T1000 (cell line): Measurements from ENCODE around the gene FMN2.
"Not testable (repeated sequence)": the region's sequence is repeated elsewhere in the genome, so short reads cannot be mapped to it uniquely, and the experiment has no call there.

Experiments
- DNase-seq: peaks from one replicate; lab custom pipeline; 2025; ENCODE audit warnings: mixed read lengths; lab: John Stamatoyannopoulos, UW

FMN2 gene

GRCh38 chr1:240363914-240364313, 272.2 kb downstream of the FMN2 start:
- DNase-seq: no peak

DNA sequence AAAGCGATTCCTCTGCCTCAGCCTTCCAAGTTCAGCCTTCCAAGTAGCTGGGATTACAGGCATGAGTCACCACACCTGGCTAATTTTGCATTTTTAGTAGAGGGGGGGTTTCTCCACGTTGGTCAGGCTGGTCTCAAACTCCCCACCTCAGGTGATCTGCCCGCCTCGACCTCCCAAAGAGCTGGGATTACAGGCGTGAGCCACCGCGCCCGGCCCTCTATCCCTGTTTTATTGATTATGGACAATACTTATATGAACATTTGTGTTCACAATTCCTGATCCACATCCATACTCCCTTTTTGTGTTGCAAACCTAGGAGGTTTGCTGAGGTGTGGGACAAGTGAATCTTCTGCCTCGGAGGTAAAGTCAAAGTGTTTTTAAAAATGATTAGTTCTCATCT, 275.0 kb downstream of the FMN2 start:
- DNase-seq: no peak

DNA sequence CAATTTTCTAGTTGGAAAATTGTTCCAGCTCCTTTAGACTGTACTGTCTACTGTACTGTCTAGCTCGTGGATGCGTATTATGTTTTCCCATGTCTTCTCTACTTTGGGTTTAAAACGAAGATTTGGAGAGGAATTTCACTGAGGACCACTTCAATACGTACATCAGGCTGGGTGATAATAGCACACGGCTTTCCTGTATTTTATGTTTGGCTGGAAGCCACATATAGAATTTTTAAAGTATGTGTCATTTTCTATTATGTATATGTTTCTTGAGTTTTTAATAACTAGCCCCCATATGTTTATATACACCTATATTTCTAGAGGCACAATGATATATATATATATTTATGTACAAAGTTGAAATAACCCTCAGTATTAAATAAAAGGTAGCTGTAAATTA, 293.9 kb downstream of the FMN2 start:
- no peak for DNase-seq

- no peak for DNase-seq
These were observed 294.6 kb downstream of the FMN2 start for GRCh38 chr1:240385985-240386978.

- DNase-seq: no peak
These were observed 295.4 kb downstream of the FMN2 start for GRCh38 chr1:240387051-240387450.

GRCh38 chr1:240391660-240392260, 300.1 kb downstream of the FMN2 start:
- no peak for DNase-seq

GRCh38 chr1:240394353-240394752, 302.7 kb downstream of the FMN2 start:
- DNase-seq: no peak

GRCh38 chr1:240395336-240395735, 303.7 kb downstream of the FMN2 start:
- no peak for DNase-seq

DNA sequence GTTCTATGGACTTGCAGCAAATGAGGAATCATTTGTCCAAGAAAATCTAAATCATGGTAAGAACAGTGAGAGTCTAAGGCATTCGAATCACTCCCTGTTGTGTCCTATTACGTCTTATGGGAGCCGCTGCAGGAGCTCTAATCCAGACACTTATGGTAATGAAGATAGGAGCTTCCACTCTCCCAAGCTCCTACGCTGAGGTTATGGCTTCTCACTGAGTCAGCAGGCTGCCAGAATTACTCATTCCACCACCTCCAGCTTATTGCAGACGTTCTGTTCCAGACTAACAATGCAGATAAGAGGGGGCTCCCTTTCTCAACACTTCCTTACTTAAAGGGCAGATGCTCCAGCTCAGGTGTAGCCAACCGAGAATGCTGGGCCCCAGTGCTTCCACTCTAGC, 307.7 kb downstream of the FMN2 start:
- no peak for DNase-seq

- no peak for DNase-seq
These were observed 310.0 kb downstream of the FMN2 start for GRCh38 chr1:240401731-240402130.

GRCh38 chr1:240402326-240402725, 310.6 kb downstream of the FMN2 start:
- DNase-seq: no peak

- no peak for DNase-seq
These were observed 312.6 kb downstream of the FMN2 start for GRCh38 chr1:240404286-240404685.

DNA sequence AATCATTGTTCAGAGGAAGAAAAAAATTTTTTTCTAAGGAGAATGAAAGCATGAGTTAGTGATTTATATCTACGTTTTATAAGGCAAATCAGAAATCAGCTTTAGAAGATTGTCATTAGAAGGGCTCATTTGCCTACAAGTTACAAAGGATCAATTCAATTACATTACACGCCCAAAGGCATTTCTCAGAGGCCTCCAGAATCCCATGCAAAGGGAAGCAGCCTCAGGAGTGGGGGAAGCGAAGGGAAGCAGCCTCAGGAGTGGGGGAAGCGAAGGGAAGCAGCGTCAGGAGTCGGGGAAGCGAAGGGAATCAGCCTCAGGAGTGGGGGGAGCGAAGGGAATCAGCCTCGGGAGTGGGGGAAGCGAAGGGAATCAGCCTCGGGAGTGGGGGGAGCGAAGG, 314.1 kb downstream of the FMN2 start:
- no peak for DNase-seq

DNA sequence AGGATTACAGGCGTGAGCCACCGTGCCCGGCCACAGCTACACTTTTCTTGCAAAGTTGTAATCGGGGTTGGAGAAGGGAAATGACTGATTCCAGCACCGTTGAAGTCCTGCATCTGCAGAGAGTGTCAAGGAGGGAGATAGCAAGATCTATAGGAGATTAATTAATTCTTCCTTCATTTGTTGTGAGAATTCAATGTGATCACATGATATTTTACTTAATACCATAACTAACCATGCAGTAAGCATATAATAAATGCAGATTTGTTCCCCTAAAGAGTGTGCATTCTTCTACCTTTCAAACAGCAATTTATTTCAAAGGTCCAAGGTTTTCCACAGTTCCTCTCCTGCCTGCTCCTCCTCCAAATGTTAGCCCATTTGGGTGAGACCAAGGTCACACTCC, 315.7 kb downstream of the FMN2 start:
- no peak for DNase-seq

- DNase-seq: no peak
These were observed 317.9 kb downstream of the FMN2 start for GRCh38 chr1:240409615-240410014.

DNA sequence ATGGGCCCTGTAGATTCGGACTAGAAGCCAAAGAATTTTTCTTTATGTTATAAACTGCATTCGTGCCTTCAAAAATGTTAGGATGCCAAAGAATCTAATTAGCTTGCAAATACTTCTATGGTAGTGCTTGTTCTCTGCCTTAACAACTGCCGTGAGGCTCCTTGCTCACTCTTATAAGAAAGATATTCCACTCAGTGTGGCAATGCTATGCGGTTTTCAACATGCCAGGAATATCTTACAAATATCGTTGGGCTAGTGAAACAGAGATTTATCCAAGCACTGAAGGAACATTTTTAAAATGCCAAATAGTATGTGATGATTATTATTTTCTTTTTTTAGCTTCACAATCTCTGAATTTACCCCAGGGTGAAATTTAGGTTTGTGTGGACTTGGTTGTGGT, 322.0 kb downstream of the FMN2 start:
- no peak for DNase-seq

DNA sequence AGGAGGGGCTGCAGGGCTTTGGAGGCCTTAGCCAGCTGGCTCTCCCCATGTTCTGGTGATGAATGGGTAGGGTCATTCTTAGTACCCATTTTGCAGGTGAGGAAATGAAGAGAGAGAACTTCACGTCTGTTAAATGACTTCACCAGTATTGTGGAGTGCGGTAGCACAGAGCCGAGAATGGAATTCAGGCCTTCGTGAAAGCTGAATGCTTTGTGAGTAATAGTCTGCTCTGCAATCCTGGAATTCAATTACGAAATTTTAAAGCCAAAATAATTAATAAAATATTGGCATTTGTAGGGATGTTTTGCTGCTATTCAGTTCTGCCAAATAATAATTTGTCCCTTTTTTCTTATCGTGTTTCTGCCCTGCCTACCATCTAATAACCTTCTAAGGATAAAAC, 322.6 kb downstream of the FMN2 start:
- no peak for DNase-seq

- not testable (repeated sequence) for DNase-seq
These were observed 323.3 kb downstream of the FMN2 start for GRCh38 chr1:240415011-240415410.

DNA sequence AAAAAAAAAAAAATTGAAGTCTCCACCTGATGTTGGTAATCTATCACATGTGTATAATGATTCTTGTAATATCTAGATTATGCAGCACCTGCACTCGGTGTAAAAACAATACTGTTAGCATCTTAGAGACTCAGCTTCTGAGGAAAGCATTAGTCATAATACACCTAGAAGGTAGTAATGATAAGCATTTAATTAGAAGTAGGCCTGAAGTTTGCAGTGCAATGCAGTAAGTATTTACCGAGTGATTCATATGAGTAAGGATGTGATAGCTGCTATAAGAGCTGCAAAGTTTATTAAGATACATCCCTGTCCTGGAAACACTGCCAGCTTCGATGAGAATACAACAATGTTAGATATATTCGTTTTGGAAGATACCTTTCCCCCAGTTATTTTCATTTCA, 323.8 kb downstream of the FMN2 start:
- DNase-seq: no peak

- DNase-seq: no peak
These were observed 325.6 kb downstream of the FMN2 start for GRCh38 chr1:240417317-240417716.

- no peak for DNase-seq
These were observed 329.1 kb downstream of the FMN2 start for GRCh38 chr1:240420766-240421165.

DNA sequence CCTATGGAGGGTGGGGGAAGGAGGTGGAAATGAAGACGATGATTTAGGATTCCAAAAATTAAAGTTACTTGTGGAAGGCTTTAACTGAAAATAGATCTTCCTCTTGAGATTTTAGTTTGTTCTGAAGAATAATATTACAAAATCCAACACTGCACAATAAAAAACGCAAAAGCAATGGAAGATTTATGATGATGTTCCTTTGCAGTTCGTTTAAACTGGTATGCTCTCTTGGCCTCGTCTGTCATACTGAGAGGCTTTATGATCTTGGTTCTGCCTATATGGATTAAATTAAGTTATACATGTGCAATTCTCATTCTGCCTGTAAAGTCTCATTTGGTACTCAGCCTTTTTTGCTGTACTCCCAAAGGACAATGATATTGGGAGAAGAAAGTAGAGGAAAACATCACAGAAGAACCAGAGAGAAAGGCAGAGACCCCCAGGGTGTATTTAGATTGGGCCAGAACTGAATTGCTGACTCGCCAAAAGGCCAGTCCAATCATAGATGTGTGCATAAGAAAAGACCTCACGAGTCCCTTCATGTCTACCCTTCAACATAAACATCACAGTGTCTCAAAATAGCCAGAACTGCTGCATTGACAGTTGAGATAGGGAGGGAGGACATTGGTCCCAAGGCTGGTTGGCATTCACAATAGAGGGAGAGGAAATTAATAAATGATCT, 331.7 kb downstream of the FMN2 start:
- DNase-seq: no peak
